Stimulated activated CD4-positive, alpha-beta T cell treated with anti-CD3 and anti-CD28 coated beads, Interleukin-12 subunit alpha, Interleukin-12 subunit beta, amount 100 ng/mL, for 4 hours (primary cell): ENCODE measurements around the gene TBC1D14.
A peak's percentile ranks its signal among the peaks of the same experiment; 100 is the strongest.
"Not testable (repeated sequence)": the region's sequence is repeated elsewhere in the genome, so short reads cannot be mapped to it uniquely, and the experiment has no call there.

ENCODE experiments used
- DNase-seq: peaks from one replicate; pipeline ENCODE4 v3.0.0-alpha.2; 2020

The TBC1D14 gene

GRCh38 chr4:6974138-6974848 lies 64.7 kb downstream of the TBC1D14 start:
- peak; percentile 78 for DNase-seq

DNA sequence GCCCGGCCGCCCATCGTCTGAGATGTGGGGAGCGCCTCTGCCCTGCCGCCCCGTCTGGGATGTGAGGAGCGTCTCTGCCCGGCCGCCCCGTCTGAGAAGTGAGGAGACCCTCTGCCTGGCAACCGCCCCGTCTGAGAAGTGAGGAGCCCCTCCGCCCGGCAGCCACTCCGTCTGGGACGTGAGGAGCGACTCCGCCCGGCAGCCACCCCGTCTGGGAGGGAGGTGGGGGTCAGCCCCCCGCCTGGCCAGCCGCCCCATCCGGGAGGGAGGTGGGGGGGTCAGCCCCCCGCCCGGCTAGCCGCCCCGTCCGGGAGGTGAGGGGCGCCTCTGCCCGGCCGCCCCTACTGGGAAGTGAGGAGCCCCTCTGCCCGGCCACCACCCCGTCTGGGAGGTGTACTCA lies 68.2 kb downstream of the TBC1D14 start:
- not testable (repeated sequence) for DNase-seq

DNA sequence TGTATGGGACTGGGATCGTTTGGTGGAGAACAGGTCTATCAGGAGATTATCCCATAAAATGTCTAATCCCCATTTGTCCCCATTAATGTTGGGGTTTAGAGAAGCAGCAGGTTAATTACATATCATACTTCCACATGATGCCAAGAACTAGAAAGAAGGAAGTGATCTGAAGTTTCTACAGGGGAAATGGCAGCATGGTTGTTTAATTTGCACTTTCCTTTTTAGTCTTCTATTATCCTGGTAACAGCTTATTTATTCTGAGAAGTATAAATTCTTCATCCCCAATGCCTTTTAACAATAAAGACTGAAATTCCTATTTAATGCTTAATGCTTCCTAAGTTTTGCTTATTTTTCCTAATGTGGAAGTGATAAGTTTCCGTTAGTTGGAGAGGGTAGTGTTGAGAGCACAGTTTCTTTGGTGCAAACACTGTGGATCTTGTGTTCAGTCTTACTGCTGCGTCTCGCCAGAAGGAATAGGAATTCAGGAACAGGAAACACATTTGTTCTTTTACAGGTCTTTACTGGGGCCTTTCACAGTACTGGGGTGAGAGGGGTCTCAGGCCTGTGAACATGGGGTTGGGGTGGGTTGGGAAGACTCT lies 74.0 kb downstream of the TBC1D14 start:
- no peak for DNase-seq

DNA sequence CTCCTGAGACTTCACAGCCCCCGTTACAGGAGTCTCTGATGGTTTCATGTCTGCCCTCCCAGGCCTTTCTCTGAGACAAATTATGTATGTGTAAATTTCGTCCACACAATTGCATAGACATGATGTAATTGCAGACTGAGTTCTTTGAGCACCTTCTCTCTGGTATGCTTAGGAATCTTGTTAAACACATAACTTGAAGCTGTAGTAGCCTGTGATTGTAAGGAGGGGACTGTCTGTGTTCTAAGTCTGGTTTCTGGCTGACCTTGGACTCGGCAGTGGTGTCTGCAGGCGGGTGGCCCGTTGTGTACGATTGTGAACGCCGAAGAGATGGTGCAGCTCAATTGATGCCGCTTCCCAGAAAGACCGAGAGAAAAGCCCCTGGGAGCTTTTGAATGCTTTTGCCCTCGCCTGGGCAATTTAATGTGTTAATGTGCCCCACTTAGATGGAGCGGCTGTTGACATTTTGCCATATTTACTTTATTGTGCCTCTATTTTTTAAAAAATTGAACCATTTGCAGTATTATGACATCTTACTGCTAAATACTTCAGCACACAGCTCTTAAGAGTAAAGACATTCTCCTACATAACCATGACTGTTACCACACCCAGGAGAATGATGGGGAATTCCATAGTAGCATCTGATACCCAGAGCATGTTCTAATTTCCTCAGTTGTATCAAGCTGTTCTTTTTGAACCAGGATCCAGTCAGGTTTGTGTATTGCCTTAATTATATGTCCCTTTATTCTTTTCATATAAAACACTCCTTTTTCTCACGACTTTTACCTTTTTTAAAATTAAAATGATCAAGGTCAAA lies 75.2 kb downstream of the TBC1D14 start:
- DNase-seq = no peak

- DNase-seq = no peak
Observed at GRCh38 chr4:6986072-6986780, 76.6 kb downstream of the TBC1D14 start.

GRCh38 chr4:6986781-6987587 lies 77.4 kb downstream of the TBC1D14 start:
- DNase-seq = peak; percentile 92

DNA sequence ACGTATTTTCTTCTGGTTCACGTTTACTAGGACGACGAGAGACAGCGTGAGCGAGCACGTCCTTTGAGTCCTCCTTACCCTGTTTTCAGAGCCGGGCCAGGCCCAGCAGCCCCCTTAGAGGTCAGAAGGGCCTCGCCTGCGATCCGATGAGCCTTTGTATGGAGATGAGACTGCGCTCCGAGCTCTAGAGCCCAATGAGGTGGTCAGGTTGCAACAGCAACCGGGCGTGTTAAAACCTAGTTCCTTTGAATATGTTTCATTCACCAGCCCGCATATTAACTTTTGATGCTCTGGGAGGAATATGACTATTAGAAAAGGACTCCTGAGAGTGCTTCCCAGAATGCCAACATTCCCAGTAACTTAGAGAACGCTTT lies 77.9 kb downstream of the TBC1D14 start:
- no peak for DNase-seq

DNA sequence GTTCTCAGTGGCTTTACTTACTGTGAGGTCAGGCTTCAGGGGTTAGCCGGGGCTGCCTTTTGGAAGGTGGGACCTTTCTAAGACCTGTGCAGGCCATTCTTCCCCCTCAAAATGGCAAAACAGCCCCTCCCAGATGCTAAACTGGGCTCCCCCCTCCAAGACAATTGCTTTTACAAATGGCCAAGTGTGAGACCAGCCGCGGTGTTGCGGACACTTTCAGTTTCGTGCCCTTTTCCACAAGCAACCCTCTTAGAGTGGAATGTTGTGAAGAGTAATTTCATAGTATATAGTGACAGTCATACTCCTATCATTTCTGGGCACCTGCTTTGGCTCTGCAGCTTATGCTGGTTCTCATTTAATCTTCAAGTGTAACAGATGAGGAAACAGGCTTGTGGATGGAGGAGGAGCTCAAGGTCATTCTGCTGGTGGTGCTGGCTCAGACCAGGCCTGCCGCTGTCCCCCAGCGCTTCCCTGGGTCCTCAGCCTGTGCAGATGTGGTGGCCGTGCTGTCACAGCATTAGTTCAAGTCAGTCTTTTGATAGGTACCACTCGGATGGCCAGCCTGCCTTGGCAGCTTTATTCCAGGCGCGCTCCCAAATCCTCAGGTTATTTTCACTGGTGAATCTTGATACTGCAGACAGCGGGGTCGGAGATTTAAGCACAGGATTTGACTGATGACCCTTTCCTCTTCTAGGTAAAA lies 78.5 kb downstream of the TBC1D14 start:
- no peak for DNase-seq

DNA sequence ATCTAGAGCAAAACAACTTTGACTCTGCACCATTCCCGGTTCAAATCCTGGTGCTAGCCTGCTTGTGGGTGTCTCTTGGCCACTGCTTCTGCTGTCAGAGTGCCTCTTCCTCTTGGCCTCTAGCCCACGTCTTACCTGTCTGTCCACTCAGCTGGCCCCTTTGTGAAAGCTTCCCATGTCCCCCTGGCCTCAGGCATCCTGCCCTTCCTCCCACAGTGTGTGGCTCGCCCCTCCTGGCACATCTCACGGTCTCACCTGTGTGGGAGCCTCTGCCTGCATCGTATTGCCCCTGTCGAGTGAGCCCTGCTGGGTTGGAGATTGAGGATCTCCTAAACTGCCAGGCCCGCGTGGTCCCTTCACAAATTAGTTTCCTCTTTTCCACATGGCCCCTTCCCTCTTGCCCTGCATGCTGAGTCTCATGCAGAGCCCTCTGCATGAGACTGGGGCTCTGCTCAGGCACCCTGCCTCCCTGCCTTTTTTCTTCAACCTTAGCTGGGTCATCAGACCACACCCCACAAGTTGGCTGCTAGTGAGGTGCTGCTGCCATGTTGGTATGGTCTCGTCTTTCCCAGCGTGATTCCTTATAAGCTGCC lies 79.8 kb downstream of the TBC1D14 start:
- DNase-seq = no peak

GRCh38 chr4:6990661-6991060 lies 81.0 kb downstream of the TBC1D14 start:
- no peak for DNase-seq

- DNase-seq = no peak
Observed at GRCh38 chr4:6991249-6991648, 81.6 kb downstream of the TBC1D14 start.

DNA sequence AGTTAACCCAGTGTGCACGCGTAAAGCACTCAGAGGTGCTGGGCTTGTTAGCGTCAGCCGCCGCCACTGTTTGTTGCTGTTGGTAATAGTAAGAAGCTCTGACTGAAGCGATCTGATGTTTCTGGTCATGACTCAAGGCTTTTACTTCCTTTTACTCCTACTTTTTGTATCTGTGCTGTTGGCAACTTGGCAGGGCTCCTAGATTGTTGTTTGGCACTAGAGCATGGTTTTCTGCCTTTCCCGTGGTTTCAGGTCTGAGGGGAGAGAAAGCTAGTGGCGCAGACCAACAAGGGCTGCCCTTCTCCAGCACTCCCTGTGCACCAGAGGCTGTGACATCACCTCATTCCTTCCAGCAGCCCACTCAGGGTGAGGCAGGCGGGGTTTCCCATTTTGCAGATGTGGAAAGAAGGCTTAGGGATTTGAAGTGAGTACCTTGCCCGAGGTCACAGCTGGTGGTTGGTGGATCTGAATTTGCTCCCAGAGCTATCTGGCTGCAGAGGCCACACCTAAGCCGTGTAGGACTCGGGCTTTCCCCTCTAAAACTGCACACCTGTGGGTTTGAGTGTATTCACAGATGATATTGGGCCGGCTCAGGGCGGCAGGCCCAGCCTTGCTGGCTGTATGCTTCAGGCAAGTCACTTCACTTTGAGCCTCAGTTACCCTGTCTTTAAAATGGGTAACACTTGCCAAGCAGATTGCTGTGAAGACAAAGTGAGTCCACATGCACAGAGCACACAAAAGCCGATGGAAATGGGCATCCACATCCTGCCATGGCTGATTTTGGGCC lies 82.3 kb downstream of the TBC1D14 start:
- no peak for DNase-seq

- no peak for DNase-seq
Observed at GRCh38 chr4:6992728-6993677, 83.4 kb downstream of the TBC1D14 start.

GRCh38 chr4:6996481-6996880 lies 86.9 kb downstream of the TBC1D14 start:
- no peak for DNase-seq

GRCh38 chr4:6999172-7000086 lies 89.8 kb downstream of the TBC1D14 start:
- no peak for DNase-seq

- no peak for DNase-seq
Observed at GRCh38 chr4:7000421-7001176, 91.0 kb downstream of the TBC1D14 start.

DNA sequence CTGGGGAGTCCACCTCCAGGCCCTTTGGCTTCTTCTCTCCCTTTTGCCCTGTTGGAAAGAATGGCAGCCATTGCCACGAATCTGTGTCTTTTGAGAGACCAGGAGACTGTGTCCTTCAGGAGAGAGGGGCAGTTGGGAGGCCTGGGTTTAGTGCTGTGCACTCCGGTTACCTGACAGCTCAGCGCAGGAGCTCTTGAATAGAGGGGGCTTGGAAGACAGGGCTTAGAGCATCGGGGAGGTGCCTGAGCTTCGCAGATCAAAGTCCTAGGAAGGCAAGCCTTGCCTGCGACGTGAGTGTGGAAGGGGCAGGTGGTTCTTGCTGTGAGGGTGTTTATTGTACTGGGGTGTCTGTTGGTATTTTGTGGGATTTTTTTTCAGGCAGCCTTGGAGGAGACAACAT lies 91.6 kb downstream of the TBC1D14 start:
- no peak for DNase-seq
